Erythroblast (primary cell): Measurements from ENCODE around the gene APH1B.
A peak's percentile ranks its signal among the peaks of the same experiment; 100 is the strongest.
"Not testable (repeated sequence)": the region's sequence is repeated elsewhere in the genome, so short reads cannot be mapped to it uniquely, and the experiment has no call there.

ENCODE experiments used
- DNase-seq, 2 experiments: peaks; one replicate each; lab custom pipeline; 2025; lab: John Stamatoyannopoulos, UW
- GATA1 ChIP-seq: IDR thresholded peaks from 2 replicates; pipeline ENCODE4 v1.6.1; 2011; ENCODE audit warnings: low read depth, mild to moderate bottlenecking, control low read depth, low read length, moderate library complexity
- POLR2A ChIP-seq: IDR thresholded peaks from 2 replicates; pipeline ENCODE4 v1.6.1; 2011; ENCODE audit warnings: mild to moderate bottlenecking, low read length

APH1B gene

GRCh38 chr15:63295341-63295740 is 17.9 kb downstream of the APH1B start:
- no peak for TF ChIP-seq POLR2A
- no peak for TF ChIP-seq GATA1
- DNase-seq, result no peak

GRCh38 chr15:63296195-63296594 is 18.8 kb downstream of the APH1B start:
- DNase-seq, result no peak
- no peak for TF ChIP-seq POLR2A
- no peak for TF ChIP-seq GATA1

GRCh38 chr15:63299943-63300575 is 22.7 kb downstream of the APH1B start:
- DNase-seq, result peak; percentile 68 to 82

GRCh38 chr15:63301088-63301487 is 23.7 kb downstream of the APH1B start:
- DNase-seq, result no peak
- TF ChIP-seq POLR2A, result no peak
- TF ChIP-seq GATA1, result no peak

More at GRCh38 chr15:63299943-63300575, 22.7 kb downstream of the APH1B start:
- TF ChIP-seq POLR2A (no peak), GATA1 (no peak)

GRCh38 chr15:63305260-63305659 is 27.9 kb downstream of the APH1B start:
- no peak for DNase-seq
- no peak for TF ChIP-seq POLR2A
- no peak for TF ChIP-seq GATA1

GRCh38 chr15:63306492-63307073 is 29.2 kb downstream of the APH1B start:
- no peak for TF ChIP-seq POLR2A
- no peak for TF ChIP-seq GATA1
- DNase-seq, result no peak

- no peak for DNase-seq
- no peak for TF ChIP-seq POLR2A
- TF ChIP-seq GATA1, result no peak
Measured at GRCh38 chr15:63308491-63308890, 31.1 kb downstream of the APH1B start.

- no peak for DNase-seq
- TF ChIP-seq GATA1 (no peak), POLR2A (no peak)
Measured at GRCh38 chr15:63308947-63309346, 31.5 kb downstream of the APH1B start.

- DNase-seq, result no peak
- no peak for TF ChIP-seq POLR2A
- TF ChIP-seq GATA1, result no peak
Measured at GRCh38 chr15:63310646-63311045, 33.2 kb downstream of the APH1B start.

- DNase-seq, result no peak
- no peak for TF ChIP-seq GATA1
- TF ChIP-seq POLR2A, result no peak
Measured at GRCh38 chr15:63312286-63312685, 34.9 kb downstream of the APH1B start.

- TF ChIP-seq GATA1 (no peak), POLR2A (no peak)
- DNase-seq, result no peak
Measured at GRCh38 chr15:63313825-63314224, 36.4 kb downstream of the APH1B start.

- TF ChIP-seq POLR2A (no peak), GATA1 (no peak)
- DNase-seq, result no peak
Measured at GRCh38 chr15:63314409-63314808, 37.0 kb downstream of the APH1B start.

GRCh38 chr15:63318344-63318743 is 40.9 kb downstream of the APH1B start:
- TF ChIP-seq POLR2A (no peak), GATA1 (no peak)
- no peak for DNase-seq

GRCh38 chr15:63319065-63319464 is 41.7 kb downstream of the APH1B start:
- TF ChIP-seq POLR2A, result no peak
- no peak for TF ChIP-seq GATA1
- DNase-seq, result no peak

- not testable (repeated sequence) for DNase-seq
Measured at GRCh38 chr15:63320446-63320845, 43.0 kb downstream of the APH1B start.

- DNase-seq, result not testable (repeated sequence)
Measured at GRCh38 chr15:63320981-63321380, 43.6 kb downstream of the APH1B start.
